HL-60/S4 (cell line): ENCODE data around the gene FCMR.

Experiments used
- in situ Hi-C: fragments of 300-500 bp; cut with MboI; formaldehyde crosslinking; loops from 2 replicates; pipeline ENCODE4 v1.14.3; 2022; ENCODE audit warnings: low sequenced_read_pairs

Gene FCMR

DNA sequence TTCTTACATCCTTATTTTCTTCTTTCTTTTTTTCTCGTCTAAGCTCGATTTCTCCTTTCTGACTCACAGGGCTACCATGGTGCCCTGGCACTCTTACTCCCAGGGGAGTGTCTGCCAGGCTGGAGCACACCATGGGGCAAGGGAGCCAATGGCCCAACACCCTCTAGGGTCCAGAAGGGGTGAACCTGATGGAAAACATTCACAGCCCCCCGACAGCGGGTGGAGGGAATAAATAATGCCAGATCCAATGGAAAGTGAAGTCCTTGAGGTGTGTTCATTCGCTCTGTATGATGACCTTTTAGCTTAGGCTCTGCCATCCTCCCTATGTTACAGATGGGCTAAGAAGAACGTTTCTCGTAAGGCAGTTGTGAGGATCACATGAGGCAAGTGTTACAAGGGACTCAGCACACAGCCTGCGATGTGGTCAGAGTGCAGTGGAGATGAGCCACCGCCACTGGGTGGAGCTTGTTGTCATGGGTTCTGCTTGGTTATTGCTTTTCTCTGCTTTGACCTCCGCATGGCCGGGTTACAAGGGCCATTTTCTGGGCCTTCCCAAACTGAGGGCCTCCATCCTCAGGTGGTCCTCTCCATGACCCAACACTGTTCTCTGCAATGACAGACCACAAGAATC is 3.5 kb upstream of the FCMR start:
- in situ Hi-C loops, result no loop called here

DNA sequence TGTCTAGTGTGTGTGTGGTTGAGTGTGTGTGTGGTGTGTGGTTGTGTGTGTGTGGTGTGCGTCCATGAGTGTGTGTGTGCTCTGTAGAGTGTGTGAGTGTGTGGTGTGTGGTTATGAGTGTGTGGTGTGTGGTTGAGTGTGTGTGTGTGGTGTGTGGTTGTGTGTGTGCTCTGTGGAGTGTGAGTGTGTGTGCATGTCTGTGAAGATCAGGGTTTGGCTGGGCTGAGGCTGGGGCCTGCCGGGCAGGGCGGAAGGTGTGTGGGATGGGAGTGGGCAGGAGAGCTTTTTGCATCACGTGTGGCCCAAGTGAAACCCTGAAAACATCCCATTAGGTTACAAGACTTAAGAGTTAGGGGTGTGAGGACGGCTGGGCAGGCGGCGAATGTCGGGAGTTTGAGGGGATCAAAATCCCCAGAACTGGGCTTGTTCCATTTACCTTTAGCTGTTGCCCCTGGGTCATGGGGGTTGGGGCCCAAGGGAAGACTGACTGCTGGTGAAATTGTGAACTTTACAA is 2.9 kb upstream of the FCMR start:
- in situ Hi-C loops, result loop anchor here (25.0 kb wide), 1 partner anchor 437 kb away; no protein-coding TSS in a partner anchor

DNA sequence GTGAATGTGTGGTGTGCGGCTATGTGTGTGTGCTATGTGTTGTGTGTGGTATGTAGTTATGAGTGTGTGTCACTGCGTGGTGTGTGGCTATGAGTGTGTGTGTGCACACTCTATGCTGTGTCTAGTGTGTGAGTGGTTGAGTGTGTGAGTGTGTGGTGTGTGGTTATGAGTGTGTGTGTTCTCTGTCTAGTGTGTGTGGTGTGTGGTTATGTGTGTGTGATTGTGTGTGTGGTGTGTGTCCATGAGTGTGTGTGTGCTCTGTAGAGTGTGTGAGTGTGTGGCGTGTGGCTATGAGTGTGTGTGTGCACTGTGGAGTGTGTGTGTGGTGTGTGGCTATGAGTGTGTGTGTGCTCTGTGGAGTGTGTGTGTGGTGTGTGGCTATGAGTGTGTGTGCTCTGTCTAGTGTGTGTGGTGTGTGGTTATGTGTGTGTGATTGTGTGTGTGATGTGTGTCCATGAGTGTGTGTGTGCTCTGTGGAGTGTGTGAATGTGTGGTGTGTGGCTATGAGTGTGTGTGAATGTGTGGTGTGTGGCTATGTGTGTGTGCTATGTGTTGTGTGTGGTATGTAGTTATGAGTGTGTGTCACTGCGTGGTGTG is 2.3 kb upstream of the FCMR start:
- in situ Hi-C loops, result loop anchor here (25.0 kb wide), 1 partner anchor 437 kb away; no protein-coding TSS in a partner anchor

DNA sequence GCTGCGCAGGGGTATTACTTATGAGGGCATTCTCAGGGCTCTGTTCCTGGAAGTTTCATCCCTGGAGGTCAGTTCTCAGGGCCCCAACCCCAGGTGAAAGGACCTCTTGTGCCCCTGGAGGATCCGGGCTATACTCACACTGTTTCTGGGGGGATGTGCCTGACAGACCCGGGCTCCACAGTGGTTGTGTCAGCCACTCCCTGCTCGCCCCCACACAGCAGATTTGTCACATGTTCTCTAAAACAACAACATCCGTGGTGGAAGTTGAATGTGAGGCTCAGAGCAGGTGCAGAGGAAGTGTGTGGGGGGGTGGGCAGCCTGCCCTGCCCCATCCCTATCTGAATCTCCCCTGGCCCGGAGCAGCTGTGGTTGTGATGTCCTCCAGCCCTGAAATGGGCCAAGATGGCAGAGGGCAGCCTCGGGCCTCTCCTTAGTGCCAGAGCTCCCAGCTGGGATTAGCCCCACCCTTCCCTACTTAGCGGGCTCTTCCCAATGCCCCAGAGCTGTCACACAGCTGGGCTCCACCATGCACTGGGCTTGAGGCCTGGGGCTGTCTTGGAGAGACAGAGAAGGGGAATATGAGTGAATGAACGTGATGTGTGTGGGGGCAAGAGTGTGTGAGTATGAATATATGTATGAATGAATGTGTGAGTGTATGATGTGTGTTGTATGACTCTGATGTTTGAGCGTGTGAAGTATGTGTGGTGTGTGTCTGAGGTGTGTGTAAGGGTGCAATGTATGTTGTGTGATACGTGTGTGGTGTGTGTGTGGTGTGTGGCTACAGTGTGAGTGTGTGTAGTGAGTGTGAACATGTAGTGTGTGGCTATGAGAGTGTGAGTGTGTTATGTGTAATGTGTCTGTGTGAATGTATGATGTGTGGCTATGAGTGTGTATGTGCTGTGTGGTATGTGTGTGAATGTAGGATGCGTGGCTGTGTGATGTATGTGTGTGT is 1.5 kb upstream of the FCMR start:
- in situ Hi-C loops, result loop anchor here (25.0 kb wide), 1 partner anchor 436 kb away; no protein-coding TSS in a partner anchor

DNA sequence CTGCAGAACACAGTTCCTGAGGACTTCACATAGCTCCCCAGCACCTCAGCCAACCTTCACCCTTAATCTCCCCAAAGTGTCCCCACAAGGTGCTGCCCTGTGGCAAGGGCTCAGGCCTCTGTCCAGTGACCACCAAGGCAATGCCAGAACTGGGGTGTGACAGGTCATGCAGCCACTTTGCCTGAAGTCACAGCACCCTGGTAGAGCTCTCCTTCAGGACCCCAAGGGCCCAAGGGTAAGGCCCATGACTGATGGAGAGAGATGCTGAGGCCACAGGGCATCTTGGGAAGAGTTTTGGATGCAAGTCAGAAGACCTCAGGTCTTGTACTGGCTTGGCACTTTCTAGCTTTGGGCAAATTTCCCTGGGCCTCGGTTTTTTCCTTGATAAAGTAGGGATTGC is 783 bp upstream of the FCMR start:
- in situ Hi-C loops, result loop anchor here (25.0 kb wide), 1 partner anchor 435 kb away; no protein-coding TSS in a partner anchor

DNA sequence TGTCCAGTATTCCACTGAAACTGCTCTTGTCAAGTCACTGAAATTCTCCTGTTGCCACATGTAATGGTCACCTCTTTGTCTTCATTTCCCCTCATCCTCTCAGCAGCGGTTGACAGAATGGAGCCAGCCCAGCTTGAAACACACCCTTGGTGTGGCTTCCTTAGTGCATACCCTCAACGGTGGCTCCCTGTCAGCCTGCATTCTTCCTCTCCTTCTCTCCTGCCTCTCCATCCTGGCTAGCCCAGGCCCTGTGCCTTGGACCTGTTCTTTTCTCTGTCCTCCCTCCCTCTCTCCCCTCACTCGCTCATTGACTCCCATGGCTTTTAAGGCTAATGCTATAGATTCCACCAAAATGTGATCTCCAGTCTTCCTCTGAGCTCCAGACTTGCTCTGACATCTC is 3.7 kb downstream of the FCMR start:
- in situ Hi-C loops, result loop anchor here (10.0 to 25.0 kb wide), 2 partner anchors 183 to 431 kb away; no protein-coding TSS in a partner anchor

DNA sequence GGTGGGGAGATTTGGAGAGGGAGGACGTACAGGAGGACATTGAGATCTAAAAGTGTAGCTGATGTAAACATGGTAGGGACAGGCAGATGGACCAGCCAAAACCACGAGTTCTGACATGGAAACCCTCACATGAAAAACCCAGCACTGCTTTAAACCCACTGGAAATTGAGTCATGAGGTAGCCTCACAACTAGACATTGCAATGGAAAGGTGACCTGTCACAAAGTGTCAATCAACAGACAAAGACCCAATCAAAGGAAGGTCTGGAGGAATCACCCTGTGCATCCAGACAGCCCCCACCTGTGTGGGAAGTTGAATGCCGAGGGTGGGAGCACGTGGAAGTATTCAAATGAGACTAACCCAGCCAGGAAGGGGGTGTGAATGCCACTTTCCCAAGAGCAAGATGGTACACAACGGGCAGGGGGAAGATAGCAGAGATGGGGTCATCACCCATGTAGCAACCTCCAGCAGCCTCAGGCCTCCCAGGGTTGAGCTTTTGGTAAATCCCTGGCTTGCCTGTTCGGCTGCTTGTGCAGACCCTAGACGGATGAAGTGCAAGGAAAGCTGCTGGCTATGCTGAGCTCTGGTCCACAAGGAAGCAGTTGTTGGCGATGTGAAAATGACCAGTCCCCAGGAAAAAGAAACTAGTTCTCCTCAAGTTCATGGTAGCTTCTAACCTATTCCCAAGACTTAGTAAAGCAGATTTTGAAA is 5.6 kb downstream of the FCMR start:
- in situ Hi-C loops, result loop anchor here (10.0 to 25.0 kb wide), 2 partner anchors 181 to 429 kb away; no protein-coding TSS in a partner anchor

DNA sequence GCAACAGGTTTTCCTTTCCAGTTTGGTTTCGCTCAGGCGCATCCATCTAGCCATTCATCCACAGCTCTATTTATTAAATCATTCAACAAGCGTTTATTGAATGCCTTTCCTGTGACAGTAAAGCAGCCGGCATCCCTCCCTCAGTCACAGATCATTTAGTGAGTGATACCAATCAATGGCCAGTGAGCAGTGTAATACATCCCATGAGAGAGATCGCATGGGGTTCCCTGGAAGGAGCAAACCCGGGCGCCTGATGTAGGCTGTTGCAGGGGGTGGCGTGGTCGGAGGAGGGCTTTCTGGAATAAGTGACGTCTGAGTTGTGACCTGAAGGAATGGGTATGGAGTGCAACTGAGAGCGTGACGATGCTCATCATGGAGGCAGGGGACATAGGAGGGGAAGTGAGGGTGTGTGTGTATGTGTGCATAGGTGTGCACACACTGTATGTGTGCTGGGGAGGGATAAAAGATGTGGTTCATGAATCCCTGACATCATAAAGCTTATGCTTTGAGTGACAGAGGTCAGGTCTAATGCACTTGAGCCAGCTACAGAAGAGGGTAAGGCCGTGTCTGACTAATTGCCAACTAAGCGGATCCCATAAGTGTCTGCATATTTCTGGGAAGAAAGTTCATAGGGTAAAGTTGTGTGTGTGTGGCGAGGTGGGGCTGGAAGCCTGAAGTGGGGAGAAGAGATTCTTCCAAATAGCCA is 6.6 kb downstream of the FCMR start:
- in situ Hi-C loops, result loop anchor here (10.0 to 25.0 kb wide), 2 partner anchors 180 to 428 kb away; no protein-coding TSS in a partner anchor

DNA sequence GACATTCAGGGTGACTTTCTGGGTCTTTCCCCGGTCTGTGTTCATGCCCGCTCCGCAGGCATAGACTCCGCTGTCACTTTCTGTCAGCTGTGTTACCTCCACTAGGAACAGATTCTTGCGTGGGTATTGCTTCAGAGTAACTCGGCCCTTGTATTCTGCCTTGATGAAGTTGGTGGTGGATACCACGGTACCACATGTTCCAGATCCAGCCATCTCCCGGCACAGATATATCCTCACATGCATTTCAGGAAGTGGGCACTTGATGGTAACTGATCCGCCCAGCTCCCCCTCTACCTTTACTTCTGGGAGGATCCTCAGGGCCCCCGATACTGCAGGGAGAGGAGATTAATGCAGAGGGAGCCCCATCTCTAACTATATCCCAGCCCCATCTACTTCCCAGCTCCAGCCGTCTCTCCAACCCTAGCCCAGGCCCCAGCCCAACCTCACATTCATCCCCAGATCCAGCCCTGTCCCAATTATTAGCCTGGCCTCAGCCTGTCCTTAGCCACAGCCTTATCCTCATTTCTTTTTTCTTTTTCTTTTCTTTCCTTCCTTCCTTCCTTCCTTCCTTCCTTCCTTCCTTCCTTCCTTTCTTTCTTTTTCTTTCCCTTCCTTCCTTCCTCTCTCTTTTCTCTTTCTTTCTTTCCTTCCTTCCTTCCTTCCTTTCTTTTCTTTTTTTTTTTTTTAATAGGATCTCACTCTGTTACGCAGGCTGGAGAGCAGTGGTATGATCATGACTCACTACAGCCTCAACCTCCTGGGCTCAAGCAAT is 7.8 kb downstream of the FCMR start:
- in situ Hi-C loops, result loop anchor here (10.0 to 25.0 kb wide), 2 partner anchors 179 to 427 kb away; no protein-coding TSS in a partner anchor

DNA sequence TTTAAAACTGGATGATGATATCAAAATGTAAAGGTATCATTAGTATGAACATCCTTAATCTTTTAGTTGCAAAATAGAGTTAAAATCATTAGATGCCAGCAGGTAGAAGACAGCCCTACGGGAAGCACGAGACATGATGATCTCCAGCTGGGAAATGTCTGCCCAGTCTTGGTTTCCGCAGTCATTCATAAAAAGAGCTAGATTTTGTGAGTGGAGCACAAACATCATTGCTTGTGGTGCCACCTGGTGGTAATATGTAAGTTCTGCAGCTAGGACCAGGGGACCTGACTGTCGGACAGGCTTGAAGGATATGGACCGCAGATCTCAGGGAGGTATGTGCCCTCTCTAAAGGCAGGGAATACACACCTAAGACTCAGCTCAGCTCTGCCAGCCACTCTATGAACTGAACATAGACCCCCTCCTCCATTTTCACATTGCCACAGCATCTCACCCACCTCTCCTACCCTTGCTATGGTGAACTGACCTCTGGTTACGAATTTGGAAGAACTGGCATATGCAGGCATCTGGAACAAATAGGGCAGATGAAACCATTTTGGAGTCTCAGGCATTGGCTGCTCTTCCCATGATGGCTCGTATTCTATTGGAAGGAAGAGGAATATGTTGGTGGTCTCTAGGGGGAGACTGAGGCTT is 9.2 kb downstream of the FCMR start:
- in situ Hi-C loops, result loop anchor here (10.0 to 25.0 kb wide), 2 partner anchors 178 to 425 kb away; no protein-coding TSS in a partner anchor

DNA sequence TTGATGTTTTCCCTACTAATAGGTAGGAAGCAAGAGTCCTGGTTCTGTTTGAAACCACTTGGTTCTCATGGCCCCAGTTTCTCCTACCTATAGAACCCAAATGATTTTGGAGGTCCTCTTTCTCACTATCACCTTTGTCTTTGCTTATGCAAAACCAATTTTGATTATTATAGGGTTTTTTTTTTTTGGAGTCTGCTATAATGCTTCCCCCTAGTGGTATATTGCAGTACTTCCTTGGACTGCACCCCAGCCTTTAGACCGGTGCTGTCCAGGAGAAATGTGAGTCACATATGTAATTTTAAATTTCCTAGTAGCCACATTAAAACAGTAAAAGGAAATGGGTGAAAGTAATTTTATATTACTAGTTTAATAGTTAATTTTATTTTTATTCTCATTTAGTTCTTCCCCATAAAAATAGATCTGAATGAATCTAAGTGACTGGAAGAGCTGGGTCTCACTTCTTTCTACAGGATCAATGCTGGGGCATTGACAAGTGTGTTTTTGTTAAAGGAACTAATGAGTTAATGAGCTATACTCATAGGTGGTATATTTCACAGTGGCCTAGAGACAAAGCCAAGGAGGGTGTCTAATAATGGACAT is 10.6 kb downstream of the FCMR start:
- in situ Hi-C loops, result loop anchor here (10.0 to 25.0 kb wide), 2 partner anchors 176 to 424 kb away; no protein-coding TSS in a partner anchor

DNA sequence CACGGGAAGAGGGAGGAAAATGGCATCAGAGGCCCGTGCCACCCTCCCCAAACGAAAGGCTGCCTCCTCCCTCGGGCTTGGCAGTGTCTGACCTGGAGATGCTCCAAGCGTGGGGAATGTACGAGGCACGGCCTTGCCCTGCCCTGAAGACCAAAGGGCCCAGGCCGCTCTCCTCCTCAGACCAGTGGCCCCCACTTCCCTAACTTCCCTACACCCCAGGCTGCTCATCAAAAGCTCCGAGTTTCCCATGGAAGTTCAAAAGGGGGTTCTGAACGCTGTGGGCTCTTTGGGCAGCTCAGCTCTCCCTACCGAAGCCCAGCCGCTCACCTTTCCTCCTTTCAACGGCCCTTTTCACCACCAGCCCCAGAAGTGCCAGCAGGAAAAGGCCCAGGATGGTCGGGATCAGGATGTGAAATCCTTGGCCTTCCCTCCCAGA is 11.8 kb downstream of the FCMR start:
- in situ Hi-C loops, result loop anchor here (10.0 to 25.0 kb wide), 2 partner anchors 175 to 423 kb away; no protein-coding TSS in a partner anchor

DNA sequence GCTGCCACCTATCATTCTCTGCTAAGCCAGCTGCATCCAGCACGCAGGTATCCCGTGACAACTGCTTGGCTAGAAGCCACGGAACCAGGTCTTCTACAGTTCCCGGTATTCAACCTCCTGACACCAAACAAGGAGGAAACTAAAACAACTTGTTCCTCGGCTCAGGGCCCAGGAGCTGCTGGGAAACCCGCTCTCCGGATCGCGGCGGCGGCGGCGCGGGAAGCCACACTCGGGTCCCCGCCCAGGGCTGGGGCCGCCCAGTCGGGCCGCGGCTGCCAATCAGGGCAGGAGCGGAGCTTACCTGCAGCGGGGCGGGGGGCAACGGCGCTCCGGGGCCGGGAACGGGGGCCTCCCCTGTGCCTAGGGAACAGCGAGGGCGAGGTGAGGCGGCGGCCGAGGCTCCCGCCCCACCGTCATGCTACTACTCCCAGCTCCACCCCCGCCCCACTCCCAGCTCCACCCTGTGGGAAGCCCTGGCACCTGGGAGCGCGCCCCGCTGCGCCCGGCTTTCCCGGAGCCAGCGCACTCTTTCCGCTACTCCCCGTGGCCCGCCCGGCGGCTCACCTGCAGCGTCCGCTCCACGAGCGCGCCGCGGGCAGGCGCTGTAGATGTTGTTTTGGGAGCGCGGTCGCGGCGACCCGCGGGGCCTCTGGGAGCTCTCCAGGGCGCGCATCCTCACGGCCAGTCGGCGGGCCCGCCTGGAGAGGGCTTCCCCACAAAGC is 12.4 kb downstream of the FCMR start:
- in situ Hi-C loops, result loop anchor here (25.0 kb wide), 1 partner anchor 422 kb away; no protein-coding TSS in a partner anchor

DNA sequence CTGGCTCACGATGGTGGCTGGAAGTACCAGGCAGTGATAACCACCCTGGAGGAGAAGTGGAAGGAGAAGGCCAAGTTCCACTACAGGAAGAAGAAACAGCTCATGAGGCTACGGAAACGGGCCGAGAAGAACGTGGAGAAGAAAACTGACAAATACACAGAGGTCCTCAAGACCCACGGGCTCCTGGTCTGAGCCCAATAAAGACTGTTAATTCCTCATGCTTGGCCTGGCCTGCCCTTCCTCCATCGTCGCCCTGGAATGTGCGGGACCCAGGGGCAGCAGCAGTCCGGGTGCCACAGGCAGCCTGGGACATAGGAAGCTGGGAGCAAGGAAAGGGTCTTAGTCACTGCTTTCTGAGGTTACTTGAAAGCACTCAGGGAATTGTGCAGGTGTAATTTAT is 13.7 kb downstream of the FCMR start:
- in situ Hi-C loops, result loop anchor here (25.0 kb wide), 1 partner anchor 421 kb away; no protein-coding TSS in a partner anchor

DNA sequence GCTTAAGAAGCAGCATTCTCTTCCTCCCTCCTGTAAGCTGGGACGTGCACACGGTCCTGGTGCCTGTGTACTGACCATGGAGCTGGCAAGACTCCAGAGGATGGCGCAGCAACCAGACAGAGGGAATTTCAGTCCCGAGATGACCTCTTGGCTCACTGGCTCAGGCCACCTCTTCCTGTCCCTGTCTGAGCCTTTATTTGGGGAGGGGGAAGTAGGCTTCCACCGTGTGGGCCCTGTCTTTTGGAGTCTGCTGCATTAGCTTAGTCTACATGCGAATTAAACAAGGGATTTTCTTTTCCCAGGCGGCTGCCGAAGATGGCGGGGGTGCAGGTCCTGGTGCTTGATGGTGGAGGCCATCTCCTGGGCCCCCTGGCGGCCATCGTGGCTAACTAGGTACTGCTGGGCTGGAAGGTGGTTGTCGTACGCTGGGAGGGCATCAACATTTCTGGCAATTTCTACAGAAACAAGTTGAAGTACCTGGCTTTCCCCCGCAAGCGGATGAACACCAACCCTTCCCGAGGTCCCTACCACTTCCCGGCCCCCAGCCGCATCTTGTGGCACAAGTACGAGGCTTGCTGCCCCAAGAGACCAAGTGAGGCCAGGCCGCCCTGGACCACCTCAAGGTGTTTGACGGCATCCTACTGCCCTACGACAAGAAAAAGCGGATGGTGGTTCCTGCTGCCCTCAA is 14.3 kb downstream of the FCMR start:
- in situ Hi-C loops, result loop anchor here (25.0 kb wide), 1 partner anchor 420 kb away; no protein-coding TSS in a partner anchor
